OCI-LY3 (cell line): ENCODE measurements around the gene RAI1.

Experiments used
- EZH2phosphoT487 ChIP-seq: fragments of 200-600 bp; shearing (Covaris generic); IDR thresholded peaks from 2 replicates; pipeline ENCODE4 v1.6.1; 2018; ENCODE audit warnings: antibody characterized with exemption, mixed run types, low read depth
- TF ChIP-seq, protein P1 (sequence below): fragments of 200-600, 300-600 bp; sonication (generic); IDR thresholded peaks from 2 replicates; pipeline ENCODE4 v1.5.1; 2014; ENCODE audit warnings: antibody characterized with exemption, low read length, low read depth

DNA sequence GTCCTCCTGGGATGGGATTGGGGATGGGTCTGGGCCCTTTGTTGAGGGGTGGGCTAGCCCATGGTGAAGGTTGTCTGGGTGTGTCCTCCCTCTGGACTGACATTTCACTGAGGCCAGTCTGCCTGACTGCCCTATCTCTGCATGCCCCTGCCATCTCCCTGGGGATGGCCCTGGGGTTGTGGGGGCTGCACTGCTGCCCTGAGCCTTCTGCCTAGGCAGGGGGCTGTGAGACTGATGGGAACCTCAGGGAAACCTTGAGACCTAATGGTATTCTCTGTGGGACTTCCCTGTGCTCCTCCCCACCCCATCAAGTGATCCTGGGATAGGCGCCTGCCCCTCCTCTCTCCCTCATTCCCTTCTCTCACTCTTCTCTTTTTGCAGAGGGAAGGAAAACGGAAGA lies 19.9 kb downstream of the RAI1 start:
- TF ChIP-seq, protein P1, sequence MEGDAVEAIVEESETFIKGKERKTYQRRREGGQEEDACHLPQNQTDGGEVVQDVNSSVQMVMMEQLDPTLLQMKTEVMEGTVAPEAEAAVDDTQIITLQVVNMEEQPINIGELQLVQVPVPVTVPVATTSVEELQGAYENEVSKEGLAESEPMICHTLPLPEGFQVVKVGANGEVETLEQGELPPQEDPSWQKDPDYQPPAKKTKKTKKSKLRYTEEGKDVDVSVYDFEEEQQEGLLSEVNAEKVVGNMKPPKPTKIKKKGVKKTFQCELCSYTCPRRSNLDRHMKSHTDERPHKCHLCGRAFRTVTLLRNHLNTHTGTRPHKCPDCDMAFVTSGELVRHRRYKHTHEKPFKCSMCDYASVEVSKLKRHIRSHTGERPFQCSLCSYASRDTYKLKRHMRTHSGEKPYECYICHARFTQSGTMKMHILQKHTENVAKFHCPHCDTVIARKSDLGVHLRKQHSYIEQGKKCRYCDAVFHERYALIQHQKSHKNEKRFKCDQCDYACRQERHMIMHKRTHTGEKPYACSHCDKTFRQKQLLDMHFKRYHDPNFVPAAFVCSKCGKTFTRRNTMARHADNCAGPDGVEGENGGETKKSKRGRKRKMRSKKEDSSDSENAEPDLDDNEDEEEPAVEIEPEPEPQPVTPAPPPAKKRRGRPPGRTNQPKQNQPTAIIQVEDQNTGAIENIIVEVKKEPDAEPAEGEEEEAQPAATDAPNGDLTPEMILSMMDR: no peak
- no peak for TF ChIP-seq EZH2phosphoT487
